ENCODE results near the gene GABRA5. TPM values are rescaled to one million over a fixed set of nuclear protein-coding genes. Genes with fewer than 3 reads are reported as not detected.
A peak's percentile ranks its signal among the peaks of the same experiment; 100 is the strongest.

The GABRA5 gene
- total RNA-seq, 4 donors from 2014 or later = not detected

DNA sequence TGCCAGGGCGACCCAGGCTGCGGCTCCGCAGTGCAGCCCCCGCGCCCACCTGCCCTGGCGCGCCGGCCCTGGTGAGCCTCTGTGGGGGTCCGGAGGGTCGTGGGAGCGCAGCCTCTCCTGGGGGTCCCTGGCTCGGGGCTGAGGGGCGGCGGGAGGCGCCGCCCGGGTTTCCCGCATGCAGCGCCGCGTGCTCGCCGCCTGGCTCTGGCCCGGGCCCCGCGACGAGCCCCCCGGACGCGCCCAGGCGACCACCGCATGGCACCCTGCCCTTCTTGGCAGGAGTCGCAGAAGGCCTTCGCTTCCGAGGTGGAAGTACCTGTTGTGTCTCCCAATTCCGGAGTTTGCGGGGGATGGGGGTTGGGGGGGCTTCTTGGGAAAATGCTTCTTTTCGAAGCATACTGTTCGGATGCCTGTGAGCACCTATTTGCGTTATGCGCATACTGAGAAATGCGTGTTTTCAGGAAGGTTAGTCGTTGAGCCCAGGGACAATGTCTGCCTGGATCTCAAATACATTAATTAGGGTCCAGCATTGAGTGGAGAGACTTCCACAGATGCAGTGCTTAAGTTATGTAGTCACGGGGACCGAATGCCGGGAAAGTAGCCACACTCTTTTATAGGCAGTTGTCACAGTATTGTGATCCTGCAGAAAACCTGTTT is 1.3 kb downstream of the GABRA5 start:
- TF ChIP-seq, protein P1, sequence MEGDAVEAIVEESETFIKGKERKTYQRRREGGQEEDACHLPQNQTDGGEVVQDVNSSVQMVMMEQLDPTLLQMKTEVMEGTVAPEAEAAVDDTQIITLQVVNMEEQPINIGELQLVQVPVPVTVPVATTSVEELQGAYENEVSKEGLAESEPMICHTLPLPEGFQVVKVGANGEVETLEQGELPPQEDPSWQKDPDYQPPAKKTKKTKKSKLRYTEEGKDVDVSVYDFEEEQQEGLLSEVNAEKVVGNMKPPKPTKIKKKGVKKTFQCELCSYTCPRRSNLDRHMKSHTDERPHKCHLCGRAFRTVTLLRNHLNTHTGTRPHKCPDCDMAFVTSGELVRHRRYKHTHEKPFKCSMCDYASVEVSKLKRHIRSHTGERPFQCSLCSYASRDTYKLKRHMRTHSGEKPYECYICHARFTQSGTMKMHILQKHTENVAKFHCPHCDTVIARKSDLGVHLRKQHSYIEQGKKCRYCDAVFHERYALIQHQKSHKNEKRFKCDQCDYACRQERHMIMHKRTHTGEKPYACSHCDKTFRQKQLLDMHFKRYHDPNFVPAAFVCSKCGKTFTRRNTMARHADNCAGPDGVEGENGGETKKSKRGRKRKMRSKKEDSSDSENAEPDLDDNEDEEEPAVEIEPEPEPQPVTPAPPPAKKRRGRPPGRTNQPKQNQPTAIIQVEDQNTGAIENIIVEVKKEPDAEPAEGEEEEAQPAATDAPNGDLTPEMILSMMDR (IDR thresholded peaks at IDR 0.05) = no peak
- DNase-seq (ENCODE audit: low spot score) (no peak), ATAC-seq (ENCODE audit: low FRiP score) (no peak)

DNA sequence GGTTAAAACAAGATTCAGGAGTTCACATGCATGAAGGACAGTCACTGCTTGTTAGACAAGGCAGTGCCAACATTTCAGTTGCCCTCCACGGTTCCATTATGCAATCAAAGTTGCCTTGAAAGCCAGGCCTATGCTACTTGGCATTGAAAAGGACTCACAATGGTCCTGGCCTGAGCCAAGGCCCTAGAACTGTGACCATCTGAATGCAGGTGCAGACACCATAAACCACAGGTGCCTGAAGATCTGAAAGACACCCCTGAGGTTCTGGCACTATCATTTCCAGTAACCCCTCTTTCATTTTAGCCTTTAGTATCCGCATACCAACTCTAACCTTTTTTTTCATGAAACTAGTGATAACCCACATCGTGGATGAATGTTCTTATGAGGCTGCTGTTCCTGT is 2.8 kb downstream of the GABRA5 start:
- ATAC-seq (ENCODE audit: low FRiP score) (no peak), DNase-seq (ENCODE audit: low spot score) (no peak)
- TF ChIP-seq, protein P1 (IDR thresholded peaks at IDR 0.05) = no peak

DNA sequence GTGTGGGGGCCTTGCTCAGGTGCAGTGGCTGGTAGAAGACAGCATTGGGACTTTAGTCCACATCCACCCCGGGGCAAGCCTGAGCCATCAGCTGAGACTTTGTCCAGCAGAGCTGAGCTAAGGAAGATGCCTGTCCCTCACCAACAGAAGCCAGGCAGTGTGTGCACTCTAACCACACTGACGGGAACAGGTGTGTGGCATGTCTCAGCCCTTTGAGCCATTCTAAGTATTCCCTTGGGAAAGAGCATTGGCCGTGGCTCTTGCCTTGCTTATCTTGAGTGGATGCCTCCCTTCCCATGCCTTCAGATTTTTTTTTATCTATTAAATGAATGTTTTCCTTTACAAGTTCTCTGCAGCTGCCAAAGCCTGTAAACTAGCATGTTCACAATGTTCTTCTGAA is 3.5 kb downstream of the GABRA5 start:
- no peak for DNase-seq (ENCODE audit: low spot score)
- ATAC-seq (ENCODE audit: low FRiP score) = no peak
- TF ChIP-seq, protein P1 (IDR thresholded peaks at IDR 0.05) = no peak

DNA sequence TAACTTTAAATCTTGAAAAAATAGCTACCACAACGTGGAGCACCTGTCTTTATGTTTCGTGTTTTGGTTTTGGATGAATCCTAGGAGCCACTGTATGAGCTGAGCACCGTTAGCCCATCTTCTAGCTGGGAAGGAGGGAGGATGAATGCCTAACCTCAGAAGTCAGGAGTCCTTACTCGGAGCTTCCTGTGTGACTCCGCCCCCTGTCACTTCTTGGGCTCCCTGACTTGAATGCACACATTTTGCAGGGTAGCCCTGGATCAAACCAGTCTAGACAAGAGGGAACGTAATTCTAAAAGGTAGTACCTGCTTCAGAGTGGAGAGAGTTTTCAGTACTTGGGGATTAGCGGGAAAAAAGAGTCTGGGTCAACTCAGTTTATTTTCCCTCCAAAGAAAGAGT is 5.3 kb downstream of the GABRA5 start:
- no peak for ATAC-seq (ENCODE audit: low FRiP score)
- TF ChIP-seq, protein P1 (IDR thresholded peaks at IDR 0.05) = no peak
- DNase-seq (ENCODE audit: low spot score) = no peak

DNA sequence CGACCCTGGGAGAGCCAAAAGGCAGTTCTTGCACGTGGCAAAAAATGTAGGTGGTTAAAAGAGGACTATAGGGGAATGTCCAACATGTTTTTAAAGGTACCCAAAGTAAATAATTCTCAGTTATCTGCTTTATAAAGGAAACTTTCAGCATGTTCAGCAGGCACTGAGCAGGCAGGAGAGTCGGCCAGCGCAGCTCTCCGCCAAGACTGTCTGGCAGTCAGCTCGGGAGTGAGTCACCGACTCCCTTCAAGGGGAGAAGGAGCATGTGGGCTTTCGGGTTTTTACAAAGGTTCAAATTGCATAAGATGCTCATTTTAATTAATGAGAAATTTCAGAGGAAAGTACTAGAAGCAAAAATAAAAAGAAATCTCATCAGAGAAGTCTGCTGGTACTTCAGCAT is 7.0 kb downstream of the GABRA5 start:
- TF ChIP-seq, protein P1 (IDR thresholded peaks at IDR 0.05) = no peak
- ATAC-seq (ENCODE audit: low FRiP score) = peak; percentile 89
- DNase-seq (ENCODE audit: low spot score) = no peak

DNA sequence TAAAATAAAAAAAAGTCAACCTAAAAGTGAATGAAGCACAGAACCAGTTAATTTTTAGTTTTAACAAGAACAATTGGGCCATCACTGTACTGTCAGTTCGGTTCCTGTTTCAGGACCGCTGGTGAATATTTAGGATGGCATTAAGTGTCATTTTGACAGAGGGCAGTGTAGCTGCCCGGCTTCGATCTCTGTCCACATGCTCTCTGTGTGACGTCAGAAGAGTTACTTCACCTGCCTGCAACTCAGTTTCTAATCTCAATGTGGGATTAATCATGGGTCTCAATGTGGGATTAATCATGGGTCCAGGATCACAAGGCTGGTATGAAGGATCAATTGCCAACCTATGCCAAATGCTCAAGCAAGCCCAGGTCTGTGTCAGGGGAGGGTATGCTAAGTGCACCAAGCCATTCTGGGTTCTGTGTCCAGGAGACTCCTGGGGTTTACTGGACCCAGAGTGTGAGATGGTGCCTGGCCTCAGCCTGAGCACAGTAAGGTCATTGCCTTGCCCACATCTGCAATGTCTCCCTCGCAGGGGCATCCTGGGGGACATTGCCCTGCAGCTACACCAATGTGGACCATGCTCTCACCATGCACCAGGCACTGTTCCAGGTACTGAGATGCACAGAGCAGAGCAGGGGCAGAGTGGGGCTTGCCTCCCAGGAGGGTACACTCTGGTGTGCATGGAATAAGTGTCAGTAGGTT is 8.1 kb downstream of the GABRA5 start:
- DNase-seq (ENCODE audit: low spot score) (no peak), ATAC-seq (ENCODE audit: low FRiP score) (no peak)
- TF ChIP-seq, protein P1 (IDR thresholded peaks at IDR 0.05) = no peak

DNA sequence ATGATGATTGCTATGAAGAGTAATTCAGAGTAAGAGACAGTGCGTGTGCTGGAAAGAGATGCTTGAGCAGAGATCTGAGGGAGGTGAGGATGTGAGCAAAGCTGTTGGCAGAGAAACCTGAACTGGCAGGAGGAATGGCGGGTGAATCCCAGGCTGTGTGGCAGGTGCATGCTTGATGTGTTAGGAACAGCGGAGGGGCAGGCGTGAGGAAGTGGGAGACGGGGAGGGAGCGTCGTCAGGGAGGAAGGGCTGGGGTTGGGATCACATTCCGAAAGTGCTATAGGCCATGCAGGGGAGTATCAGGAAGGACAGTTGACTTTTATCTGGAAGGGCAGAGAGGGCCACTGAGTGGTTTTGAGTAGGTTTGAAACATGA is 8.6 kb downstream of the GABRA5 start:
- ATAC-seq (ENCODE audit: low FRiP score) (no peak), DNase-seq (ENCODE audit: low spot score) (no peak)
- TF ChIP-seq, protein P1 (IDR thresholded peaks at IDR 0.05) = no peak
